GM19099 (cell line): ENCODE results near the gene USP40.

Experiments used
- POLR2A ChIP-seq: IDR thresholded peaks from 3 replicates; pipeline ENCODE4 v1.6.1; 2011; ENCODE audit warnings: low read depth; ENCODE audit not compliant: insufficient read length; ENCODE audit errors: extremely low read depth

The USP40 gene

GRCh38 chr2:233489666-233490065 lies 76.9 kb downstream of the USP40 start:
- no peak for TF ChIP-seq POLR2A

- no peak for TF ChIP-seq POLR2A
Measured at GRCh38 chr2:233489143-233489542, 77.4 kb downstream of the USP40 start.

DNA sequence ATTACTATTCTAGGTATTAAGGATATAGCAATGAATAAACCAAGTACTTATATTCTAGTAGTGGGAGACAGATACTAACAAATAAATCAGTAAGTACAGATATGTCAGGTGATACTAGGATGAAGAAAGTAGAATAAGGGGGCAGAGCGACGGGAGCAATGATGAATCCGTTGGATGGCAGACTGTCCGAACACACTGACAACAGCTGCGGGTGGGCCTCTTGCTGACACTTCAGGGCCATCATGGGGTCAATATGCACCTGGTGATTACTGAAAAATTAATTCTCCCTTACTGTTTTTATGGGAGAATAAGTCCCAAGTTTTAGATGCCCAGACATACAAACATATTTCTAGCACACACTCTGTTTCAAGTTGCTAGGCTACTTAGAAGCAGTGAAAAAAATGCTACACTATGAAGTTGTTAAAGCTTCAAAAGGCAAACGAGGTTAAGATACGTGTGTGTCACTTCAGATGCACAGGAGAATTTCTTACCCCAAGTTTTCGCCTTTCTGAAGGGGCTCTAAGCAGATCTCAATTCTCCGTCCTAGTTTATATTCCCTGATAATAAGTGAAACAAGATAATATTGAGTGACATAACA lies 78.7 kb downstream of the USP40 start:
- TF ChIP-seq POLR2A, result no peak

DNA sequence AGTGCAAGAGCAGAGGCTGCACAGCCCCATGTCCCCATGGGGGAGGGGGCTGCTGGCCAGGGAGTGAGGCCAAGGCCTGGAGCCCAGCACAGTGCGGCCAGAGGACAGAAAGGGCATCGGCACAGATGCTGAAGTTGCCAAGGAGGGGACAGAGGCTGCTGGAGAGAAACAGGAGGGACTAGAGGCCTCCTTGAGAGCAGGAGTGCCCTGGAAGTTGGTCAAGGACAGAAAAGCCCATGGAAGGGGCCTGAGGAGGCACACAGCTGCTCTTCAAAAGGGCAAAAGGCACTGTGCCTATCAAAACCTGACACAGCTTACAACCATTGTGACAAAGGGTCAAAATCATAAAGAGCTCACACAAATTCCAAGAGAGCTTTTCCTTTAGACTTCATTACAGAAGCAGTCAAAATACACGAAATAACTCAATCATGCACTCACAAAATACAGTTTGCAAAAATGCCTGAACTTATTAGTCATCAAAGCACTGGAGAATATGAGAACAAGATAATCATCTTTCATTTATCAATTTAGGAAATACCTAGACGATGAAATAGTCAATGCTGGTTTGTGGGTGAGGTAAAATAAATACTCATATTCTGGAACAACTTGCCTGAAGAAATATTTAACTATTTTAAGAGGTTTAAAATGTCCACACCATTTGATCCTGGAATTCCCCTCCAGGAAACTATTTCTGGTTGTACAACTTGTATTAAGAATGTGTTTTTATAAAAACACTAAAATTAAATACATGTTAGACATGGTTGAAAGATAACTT lies 79.6 kb downstream of the USP40 start:
- no peak for TF ChIP-seq POLR2A

DNA sequence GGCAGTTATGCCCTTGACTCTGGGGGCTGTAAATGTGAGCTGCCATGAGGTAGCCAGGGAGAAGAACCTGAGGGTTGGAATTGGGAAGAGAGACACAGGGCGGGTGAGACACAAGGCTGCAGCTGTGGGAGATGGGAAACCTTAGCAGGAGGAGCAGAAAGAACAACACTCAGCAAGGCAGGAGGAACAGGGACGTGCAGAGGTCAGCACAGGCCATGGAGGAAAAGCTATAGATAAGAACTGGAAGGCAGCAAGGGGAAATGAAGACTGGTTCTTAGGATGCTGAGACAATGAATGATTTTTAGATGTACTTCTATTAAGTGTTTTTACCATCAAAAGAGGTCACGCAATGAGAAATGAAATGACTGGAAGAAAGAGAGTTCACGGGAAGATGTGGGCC lies 80.2 kb downstream of the USP40 start:
- no peak for TF ChIP-seq POLR2A

GRCh38 chr2:233485726-233486125 lies 80.9 kb downstream of the USP40 start:
- TF ChIP-seq POLR2A, result no peak

DNA sequence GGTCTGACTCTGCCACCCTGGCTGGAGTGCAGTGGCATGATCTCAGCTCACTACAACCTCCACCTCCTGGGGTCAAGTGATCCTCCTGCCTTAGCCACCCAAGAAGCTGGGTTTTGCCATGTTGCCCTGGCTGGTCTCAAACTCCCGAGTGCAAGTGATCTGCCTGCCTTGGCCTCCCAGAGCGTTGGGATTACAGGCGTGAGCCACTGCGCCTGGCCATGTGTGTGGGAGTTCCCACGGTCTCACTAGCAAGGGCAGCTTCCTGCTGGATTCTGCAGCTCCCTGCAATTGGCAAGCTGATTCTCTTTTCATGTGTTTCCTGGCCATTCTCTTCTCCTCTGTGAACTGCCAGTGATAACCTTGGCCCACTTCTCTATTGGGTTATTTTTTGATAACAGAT lies 84.0 kb downstream of the USP40 start:
- no peak for TF ChIP-seq POLR2A

DNA sequence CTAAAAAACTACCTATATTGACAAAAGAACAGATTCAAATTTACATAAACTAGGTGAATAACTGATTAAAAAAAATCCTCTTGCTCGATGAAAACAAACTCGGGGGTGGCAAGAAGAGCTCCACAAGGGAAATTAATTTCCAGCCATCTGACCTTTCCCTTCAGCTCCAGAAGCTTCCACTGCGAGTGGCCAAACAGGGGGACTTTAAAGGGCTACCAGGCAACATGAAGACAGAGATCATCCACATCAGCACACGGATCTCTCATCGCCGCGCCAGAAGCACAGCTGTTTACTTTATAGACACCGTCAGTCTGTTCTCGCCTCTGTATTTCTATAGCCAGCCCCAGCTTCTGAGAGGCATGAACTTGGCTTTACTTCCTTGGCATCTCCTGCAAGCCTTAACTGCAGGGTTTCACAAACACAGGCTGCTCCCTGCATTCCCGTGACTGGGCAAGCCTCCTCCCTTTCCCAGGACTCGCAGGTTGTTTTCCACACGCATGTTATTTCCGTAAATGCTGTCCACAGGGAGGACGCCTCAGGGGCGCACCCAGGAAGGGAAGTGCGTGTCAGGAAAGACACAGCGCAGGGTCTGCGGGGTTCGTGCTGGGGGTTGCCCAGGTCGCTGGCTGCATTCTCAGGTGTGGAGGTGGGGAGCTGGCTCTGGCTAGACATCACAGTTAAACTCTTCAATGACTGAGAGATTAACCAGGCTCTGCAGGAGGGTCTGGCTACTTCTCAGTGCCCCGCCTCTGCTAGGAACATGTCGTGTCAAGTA lies 85.0 kb downstream of the USP40 start:
- TF ChIP-seq POLR2A, result no peak

GRCh38 chr2:233480490-233481202 lies 85.9 kb downstream of the USP40 start:
- no peak for TF ChIP-seq POLR2A

- no peak for TF ChIP-seq POLR2A
Measured at GRCh38 chr2:233479616-233480489, 86.7 kb downstream of the USP40 start.

DNA sequence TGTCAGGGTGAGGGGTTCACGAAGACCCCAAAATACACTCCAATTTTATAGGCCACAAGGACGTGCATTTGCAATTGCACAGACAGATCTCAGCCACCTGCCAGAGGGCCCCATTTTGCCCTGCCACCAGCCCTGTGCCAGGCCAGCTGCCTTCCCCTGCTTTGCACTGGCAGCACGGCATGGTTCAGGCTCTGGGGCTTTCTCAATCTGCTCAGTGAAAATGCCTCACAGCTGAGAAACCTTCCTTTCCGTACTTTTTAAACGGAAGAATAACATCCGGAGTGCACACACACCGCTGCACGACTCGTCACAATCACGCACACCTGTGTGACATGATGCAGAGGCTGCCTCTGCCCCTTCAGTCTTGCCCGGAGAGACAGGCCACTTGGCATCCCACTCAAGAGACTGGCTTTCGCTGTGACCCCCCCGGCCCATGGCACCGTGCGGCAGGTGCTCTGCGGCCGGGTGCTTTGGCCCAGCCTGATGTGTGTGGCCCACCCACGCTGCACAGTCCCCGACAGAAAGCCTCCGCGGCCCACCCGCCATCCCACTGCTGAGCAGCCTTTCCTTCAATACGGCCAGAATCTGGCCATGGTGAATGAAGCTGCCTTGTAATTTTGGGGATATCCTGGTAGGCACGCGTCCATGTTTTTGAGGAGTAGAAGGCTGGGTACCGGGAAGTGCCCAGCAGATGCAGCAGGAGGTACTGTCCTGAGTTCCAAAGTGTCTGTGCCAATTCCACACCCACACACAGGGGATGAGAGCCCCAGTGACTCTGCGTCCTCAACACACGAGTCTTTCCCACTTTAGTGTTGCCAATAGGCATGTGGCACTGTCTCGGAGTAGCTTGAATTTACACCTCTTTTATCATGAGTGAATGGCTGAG lies 88.8 kb downstream of the USP40 start:
- TF ChIP-seq POLR2A, result no peak

DNA sequence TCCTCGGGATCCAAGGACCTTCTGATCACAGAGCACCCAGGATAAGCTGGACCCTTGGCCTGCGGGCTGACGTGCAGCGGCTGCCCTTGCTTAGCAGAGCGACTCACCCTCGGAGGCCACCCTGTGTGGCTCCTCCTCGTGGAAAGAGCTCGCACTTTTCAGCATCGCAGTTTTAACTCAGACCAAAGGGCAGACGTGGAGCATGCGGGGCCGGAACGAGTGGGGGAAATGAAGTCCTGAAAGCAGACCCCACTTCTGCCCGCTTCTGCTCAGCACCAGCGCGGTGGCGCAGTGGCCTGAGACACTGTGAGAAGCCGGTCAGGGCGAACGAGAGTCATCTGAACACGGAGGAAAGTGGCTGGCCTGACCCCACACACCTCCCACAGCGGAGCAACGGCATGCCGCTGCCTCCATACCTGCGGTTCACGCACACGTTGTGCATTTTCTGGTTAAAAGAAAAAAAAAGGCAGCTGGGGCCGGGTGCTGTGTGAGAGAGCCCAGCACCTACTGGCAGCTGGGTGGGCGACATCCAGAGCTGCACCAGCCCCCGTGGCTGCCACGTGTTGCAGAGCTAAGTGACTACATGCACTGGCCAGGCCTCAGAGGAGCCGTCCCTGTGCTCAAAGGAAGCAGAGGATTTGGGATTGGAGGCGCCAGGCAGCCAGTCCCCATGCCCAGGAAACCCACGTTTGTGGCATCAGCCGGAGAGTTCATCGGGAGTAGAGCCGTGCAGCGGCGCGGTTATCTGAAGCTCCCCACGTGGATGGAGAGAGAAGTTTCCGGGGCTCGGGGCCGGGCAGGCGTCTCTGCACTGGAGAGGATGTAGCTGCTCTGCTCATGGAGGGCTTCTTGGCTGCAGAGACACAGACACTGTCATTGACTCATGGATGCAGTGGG lies 89.7 kb downstream of the USP40 start:
- TF ChIP-seq POLR2A, result no peak
